T-helper 17 cell (primary cell): ENCODE measurements around the gene TMEM168. TPM values are rescaled to one million over a fixed set of nuclear protein-coding genes. Genes with fewer than 3 reads are reported as not detected.

Experiments used
- ATAC-seq: fragments of 150-1000 bp; cut with Tn5 transposase; 2 replicates; pipeline ENCODE4 v1.10.0; 2021; ENCODE audit warnings: mild to moderate bottlenecking, moderate library complexity
- DNase-seq, 3 donors: peaks; one replicate each; pipeline versions ENCODE4 v3.0.0 to v3.0.0-alpha.2; 2020 to 2021
- H3K9me3 ChIP-seq: one replicate; pipeline ENCODE4 v1.7.0; 2013; ENCODE audit warnings: low read length, mild to moderate bottlenecking; ENCODE audit not compliant: control insufficient read depth, poor library complexity, severe bottlenecking
- H3K27ac Mint-ChIP-seq: one replicate; pipeline ENCODE4 v1.8.0; 2022; ENCODE audit warnings: mild to moderate bottlenecking, moderate library complexity, mixed read lengths
- H3K27me3 Mint-ChIP-seq: one replicate; pipeline ENCODE4 v1.8.0; 2022; ENCODE audit warnings: mixed read lengths
- H3K36me3 Mint-ChIP-seq: one replicate; pipeline ENCODE4 v1.8.0; 2022; ENCODE audit warnings: low read depth, mixed read lengths
- H3K4me1 Mint-ChIP-seq: one replicate; pipeline ENCODE4 v1.8.0; 2022; ENCODE audit warnings: mild to moderate bottlenecking, mixed read lengths
- H3K4me3 Mint-ChIP-seq: one replicate; pipeline ENCODE4 v1.8.0; 2022; ENCODE audit warnings: mild to moderate bottlenecking, moderate library complexity, mixed read lengths
- total RNA-seq, 4 donors: library from RNA in 2 of 4; stranded (reverse) in 2 of 4; gene quantifications; one replicate each; pipeline ENCODE4 v1.2.3 and lab custom pipeline; 2022 to 2026

TMEM168 gene
- total RNA-seq, 2 donors from 2014 or later, result 12.4 to 16.0 TPM

DNA sequence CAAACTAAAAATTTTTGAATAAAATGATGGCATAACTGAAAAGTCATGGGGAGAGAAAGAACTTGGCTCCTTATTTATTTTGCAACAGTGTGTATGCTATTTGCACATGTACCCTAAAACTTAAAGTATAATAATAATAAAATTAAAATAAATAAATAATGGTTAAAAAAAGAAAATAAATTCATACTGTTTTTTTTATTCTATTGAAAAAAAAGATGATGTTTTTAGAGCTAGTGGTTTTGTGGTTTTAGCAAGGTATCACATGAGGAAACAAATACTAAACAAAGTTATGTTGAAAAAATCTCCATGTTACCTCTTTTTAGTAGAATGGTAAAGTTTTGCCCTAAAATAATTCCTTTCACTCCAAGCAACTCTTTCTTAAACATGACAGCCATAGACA, 26.2 kb downstream of the TMEM168 start:
- H3K9me3 ChIP-seq, result no peaks in the 10 kb centered on the region
- Mint-ChIP-seq H3K4me1 (peaks cover 4% of the 10 kb centered on the region), H3K4me3 (no peak overlapping the region), H3K36me3 (peaks cover 3% of the 10 kb centered on the region), H3K27me3 (no peaks in the 10 kb centered on the region), H3K27ac (peak overlapping the region; percentile 57)
- ATAC-seq (no peak), DNase-seq (no peak)

GRCh38 chr7:112763298-112763697, 26.9 kb downstream of the TMEM168 start:
- DNase-seq (no peak), ATAC-seq (no peak)
- Mint-ChIP-seq H3K4me1 (peaks cover 4% of the 10 kb centered on the region), H3K4me3 (no peak overlapping the region), H3K27ac (peak overlapping the region; percentile 57), H3K27me3 (no peaks in the 10 kb centered on the region), H3K36me3 (peaks cover 3% of the 10 kb centered on the region)
- H3K9me3 ChIP-seq, result no peaks in the 10 kb centered on the region

DNA sequence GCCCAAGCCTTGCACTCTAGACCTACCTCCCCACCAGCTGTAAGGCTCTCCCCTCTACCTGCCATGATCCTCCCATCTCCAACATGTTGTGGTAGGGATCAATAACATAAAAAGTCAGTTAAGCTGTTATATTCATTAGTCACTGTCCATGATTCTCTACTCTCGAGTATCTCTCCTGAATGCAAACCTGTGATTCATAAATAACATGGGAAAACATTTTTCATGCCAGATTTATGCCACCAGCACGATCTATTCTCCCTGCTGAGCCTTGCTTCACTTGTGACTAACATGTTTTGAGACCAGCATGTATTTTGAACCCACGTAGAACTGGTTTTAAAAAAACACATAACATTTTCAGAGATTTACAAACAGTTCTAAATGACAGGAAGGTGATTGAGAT, 30.3 kb downstream of the TMEM168 start:
- Mint-ChIP-seq H3K4me3 (no peak overlapping the region), H3K27ac (no peak overlapping the region), H3K36me3 (no peaks in the 10 kb centered on the region), H3K27me3 (no peaks in the 10 kb centered on the region), H3K4me1 (peaks cover 4% of the 10 kb centered on the region)
- H3K9me3 ChIP-seq, result no peaks in the 10 kb centered on the region
- ATAC-seq, result no peak
- no peak for DNase-seq

DNA sequence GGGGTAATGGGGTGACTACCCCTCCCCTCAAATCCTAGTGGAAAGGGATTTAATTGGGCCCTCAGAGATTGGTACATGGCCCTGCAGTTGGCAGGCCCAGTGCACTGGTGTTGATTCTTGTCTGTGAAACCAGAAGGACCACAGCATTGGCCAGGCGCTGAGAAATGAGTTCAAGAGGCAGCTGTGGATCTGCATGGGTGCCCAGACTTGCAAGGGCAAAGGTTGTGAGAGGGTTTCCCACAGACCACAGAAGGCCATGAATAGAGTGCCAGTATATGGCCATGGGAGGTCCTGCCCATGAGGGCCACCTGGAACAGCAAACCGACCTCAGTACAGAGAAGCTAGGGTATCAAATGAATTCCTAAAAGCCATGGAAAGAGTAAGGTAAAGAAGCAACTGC, 32.9 kb downstream of the TMEM168 start:
- no peaks in the 10 kb centered on the region for H3K9me3 ChIP-seq
- no peaks in the 10 kb centered on the region for H3K27me3 Mint-ChIP-seq
- no peak overlapping the region for H3K27ac Mint-ChIP-seq
- no peak for DNase-seq
- no peak for ATAC-seq
- no peaks in the 10 kb centered on the region for H3K36me3 Mint-ChIP-seq
- peaks cover 2% of the 10 kb centered on the region for H3K4me1 Mint-ChIP-seq
- no peak overlapping the region for H3K4me3 Mint-ChIP-seq

DNA sequence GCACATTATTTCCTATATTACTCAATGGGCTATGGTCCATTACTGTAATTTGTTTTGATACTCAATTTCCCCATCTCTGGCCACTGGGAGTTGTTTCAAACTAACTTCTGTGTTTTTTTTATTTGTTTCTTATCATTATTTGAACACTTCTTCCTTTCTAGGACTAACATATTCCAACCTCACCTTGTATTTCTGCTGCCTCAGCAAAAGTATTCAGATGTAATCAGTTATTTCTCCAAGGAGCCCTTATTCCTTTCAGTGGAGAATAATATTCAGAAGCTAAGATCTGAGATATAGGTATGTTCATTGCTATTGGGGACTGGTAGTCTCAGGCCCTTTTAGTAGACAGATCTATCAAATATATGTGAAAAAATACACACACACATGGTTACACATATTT, 36.9 kb downstream of the TMEM168 start:
- Mint-ChIP-seq H3K36me3 (no peaks in the 10 kb centered on the region), H3K27ac (no peak overlapping the region), H3K4me1 (no peaks in the 10 kb centered on the region), H3K4me3 (no peak overlapping the region), H3K27me3 (no peaks in the 10 kb centered on the region)
- DNase-seq, result no peak
- no peaks in the 10 kb centered on the region for H3K9me3 ChIP-seq
- no peak for ATAC-seq

DNA sequence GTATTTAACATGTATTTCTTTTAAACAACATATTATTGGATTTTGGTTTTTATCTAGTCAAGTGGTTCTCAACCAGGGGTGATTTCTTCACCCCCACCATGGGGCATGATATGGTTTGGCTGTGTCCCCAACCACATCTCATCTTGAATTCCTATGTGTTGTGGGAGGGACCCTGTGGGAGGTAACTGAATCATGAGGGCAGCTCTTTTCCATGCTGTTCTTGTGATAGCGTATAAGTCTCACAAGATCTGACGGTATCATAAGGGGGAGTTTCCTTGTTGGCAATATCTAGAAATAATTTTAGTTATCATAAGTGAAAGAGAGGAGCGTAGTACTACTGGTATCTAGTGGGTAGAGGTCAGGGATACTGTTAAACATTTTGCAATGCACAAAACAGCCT, 37.6 kb downstream of the TMEM168 start:
- DNase-seq (no peak), ATAC-seq (no peak)
- H3K36me3 Mint-ChIP-seq, result no peaks in the 10 kb centered on the region
- no peaks in the 10 kb centered on the region for H3K27me3 Mint-ChIP-seq
- H3K9me3 ChIP-seq, result no peaks in the 10 kb centered on the region
- no peaks in the 10 kb centered on the region for H3K4me1 Mint-ChIP-seq
- no peak overlapping the region for H3K27ac Mint-ChIP-seq
- H3K4me3 Mint-ChIP-seq, result no peak overlapping the region

DNA sequence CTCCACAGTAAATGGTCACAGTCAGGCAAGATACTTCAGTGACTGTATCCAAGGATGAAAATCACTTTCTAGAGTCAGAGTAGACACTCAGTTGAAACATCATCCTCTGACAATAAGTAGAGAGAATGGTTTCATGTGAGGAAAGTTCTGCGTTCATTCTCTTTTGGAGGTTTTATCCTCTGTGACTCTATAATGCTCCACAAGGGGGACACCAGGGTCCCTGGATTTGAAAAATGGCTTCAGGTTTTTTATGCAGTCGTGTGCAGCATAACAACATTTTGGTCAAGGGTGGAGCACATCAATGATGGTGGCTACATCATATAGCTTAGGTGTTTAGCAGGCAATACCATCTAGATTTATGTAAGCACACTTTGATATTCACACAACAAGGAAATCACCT, 40.4 kb downstream of the TMEM168 start:
- H3K9me3 ChIP-seq, result no peaks in the 10 kb centered on the region
- H3K4me1 Mint-ChIP-seq, result no peaks in the 10 kb centered on the region
- no peaks in the 10 kb centered on the region for H3K27me3 Mint-ChIP-seq
- H3K4me3 Mint-ChIP-seq, result no peak overlapping the region
- no peaks in the 10 kb centered on the region for H3K36me3 Mint-ChIP-seq
- DNase-seq, result no peak
- H3K27ac Mint-ChIP-seq, result no peak overlapping the region
- no peak for ATAC-seq

- no peaks in the 10 kb centered on the region for H3K4me1 Mint-ChIP-seq
- DNase-seq, result no peak
- H3K36me3 Mint-ChIP-seq, result no peaks in the 10 kb centered on the region
- H3K9me3 ChIP-seq, result no peaks in the 10 kb centered on the region
- no peaks in the 10 kb centered on the region for H3K27me3 Mint-ChIP-seq
- H3K4me3 Mint-ChIP-seq, result no peak overlapping the region
- ATAC-seq, result no peak
- no peak overlapping the region for H3K27ac Mint-ChIP-seq
Measured at GRCh38 chr7:112748381-112748780, 41.8 kb downstream of the TMEM168 start.

DNA sequence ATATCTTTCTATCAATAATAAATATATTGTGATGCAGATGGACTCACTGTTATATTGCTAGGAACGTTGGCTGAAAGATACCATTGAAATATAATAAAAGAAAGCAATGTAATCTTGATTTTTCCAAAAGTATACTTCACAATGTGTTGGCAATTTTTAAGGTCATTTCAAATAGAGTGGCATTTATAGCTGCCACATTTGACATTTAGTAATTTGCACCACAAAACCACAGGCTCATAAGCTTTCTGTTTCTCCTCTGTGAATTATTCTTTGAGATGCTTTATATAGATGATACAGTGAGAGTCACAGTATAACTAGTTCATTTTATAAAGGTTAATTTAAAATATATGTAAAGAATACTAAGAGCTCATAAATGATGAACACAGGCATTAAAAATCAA, 44.6 kb downstream of the TMEM168 start:
- no peaks in the 10 kb centered on the region for H3K36me3 Mint-ChIP-seq
- ATAC-seq (no peak), DNase-seq (no peak)
- H3K27ac Mint-ChIP-seq, result no peak overlapping the region
- H3K4me1 Mint-ChIP-seq, result no peaks in the 10 kb centered on the region
- H3K9me3 ChIP-seq, result no peaks in the 10 kb centered on the region
- no peak overlapping the region for H3K4me3 Mint-ChIP-seq
- no peaks in the 10 kb centered on the region for H3K27me3 Mint-ChIP-seq

GRCh38 chr7:112744818-112745217, 45.4 kb downstream of the TMEM168 start:
- no peaks in the 10 kb centered on the region for H3K9me3 ChIP-seq
- ATAC-seq (no peak), DNase-seq (no peak)
- no peaks in the 10 kb centered on the region for H3K4me1 Mint-ChIP-seq
- no peak overlapping the region for H3K27ac Mint-ChIP-seq
- no peaks in the 10 kb centered on the region for H3K27me3 Mint-ChIP-seq
- H3K36me3 Mint-ChIP-seq, result no peaks in the 10 kb centered on the region
- H3K4me3 Mint-ChIP-seq, result no peak overlapping the region

DNA sequence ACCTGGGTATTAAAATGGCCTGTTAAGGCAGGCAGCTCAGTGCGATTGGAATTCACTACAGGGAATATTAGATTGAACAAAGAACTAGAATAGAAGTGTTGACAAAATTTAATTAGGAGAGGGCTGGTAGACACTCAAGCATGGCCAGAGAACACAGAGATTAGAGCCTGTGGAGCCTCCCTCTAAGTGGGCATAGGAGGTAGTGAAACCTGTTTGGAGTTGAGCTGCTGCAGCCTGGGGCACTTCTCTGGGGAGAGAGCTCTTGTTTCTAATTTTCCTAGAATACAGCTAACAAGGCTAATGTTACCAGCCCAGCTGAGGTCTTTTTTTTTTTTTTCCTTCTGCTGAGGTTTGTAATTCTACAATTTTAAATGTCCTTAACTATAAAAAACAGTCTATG, 46.4 kb downstream of the TMEM168 start:
- H3K27me3 Mint-ChIP-seq, result no peaks in the 10 kb centered on the region
- H3K9me3 ChIP-seq, result peaks cover under 1% of the 10 kb centered on the region
- ATAC-seq (no peak), DNase-seq (no peak)
- H3K4me1 Mint-ChIP-seq, result no peaks in the 10 kb centered on the region
- H3K27ac Mint-ChIP-seq, result no peak overlapping the region
- H3K4me3 Mint-ChIP-seq, result no peak overlapping the region
- H3K36me3 Mint-ChIP-seq, result peaks cover 1% of the 10 kb centered on the region

GRCh38 chr7:112740667-112741066, 49.5 kb downstream of the TMEM168 start:
- no peak overlapping the region for H3K4me3 Mint-ChIP-seq
- H3K27ac Mint-ChIP-seq, result no peak overlapping the region
- H3K9me3 ChIP-seq, result peaks cover 10% of the 10 kb centered on the region
- no peaks in the 10 kb centered on the region for H3K4me1 Mint-ChIP-seq
- H3K36me3 Mint-ChIP-seq, result peaks cover 3% of the 10 kb centered on the region
- no peaks in the 10 kb centered on the region for H3K27me3 Mint-ChIP-seq
- DNase-seq (no peak), ATAC-seq (no peak)

DNA sequence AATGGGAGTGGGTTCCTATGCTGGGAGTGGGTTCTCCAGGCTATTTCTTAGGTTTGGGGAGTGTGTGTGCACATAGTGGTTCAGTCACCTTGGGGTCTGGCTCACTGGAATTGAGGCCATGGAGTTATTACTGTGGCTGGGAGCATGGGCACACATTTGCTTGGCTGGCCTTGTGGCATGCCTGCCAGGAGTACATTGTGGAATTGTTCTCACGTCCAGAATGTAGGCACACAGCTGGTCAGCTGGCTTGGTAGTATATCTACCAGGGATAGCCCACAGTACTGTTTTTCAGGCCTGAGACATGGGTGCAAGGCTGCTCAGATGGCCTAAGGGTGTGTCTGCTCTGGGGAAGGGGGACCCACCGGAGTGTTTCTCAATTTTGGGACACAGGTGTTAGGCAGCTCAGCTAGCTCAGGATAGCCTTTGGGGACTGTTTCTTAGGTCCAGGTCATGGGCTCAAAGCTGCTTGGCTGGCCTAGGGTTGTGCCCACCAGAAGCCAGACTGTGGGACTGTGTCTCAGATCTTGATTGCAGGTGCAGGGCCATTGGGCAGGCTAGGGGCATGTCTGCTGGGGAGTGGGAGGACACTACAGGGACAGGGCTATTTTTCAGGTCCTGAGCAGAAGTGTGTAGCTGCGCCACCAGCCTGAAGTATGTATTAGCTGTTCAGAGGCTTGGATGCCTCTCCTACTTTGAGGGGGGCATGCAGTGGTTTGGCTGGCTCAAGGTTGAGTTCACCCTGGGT, 50.6 kb downstream of the TMEM168 start:
- DNase-seq (no peak), ATAC-seq (no peak)
- Mint-ChIP-seq H3K4me1 (no peaks in the 10 kb centered on the region), H3K4me3 (no peak overlapping the region), H3K36me3 (peaks cover 3% of the 10 kb centered on the region), H3K27ac (no peak overlapping the region), H3K27me3 (no peaks in the 10 kb centered on the region)
- H3K9me3 ChIP-seq, result peaks cover 18% of the 10 kb centered on the region

GRCh38 chr7:112735261-112735660, 54.9 kb downstream of the TMEM168 start:
- no peak for ATAC-seq
- H3K27me3 Mint-ChIP-seq, result no peaks in the 10 kb centered on the region
- peaks cover 3% of the 10 kb centered on the region for H3K36me3 Mint-ChIP-seq

More at GRCh38 chr7:112735261-112735660, 54.9 kb downstream of the TMEM168 start:
- no peak overlapping the region for H3K4me3 Mint-ChIP-seq
- no peaks in the 10 kb centered on the region for H3K4me1 Mint-ChIP-seq
- peaks cover 18% of the 10 kb centered on the region for H3K9me3 ChIP-seq
- no peak overlapping the region for H3K27ac Mint-ChIP-seq
- DNase-seq, result no peak
